Activated CD4-positive, alpha-beta T cell treated with anti-CD3 and anti-CD28 coated beads, Interleukin-2, amount 50 U/mL, for 16 hours (primary cell): ENCODE measurements around the gene ZC3H14.
"Not testable (repeated sequence)": the region's sequence is repeated elsewhere in the genome, so short reads cannot be mapped to it uniquely, and the experiment has no call there.

Experiments used
- DNase-seq: peaks from one replicate; pipeline ENCODE4 v3.0.0-alpha.2; 2020

Gene ZC3H14, protein sequence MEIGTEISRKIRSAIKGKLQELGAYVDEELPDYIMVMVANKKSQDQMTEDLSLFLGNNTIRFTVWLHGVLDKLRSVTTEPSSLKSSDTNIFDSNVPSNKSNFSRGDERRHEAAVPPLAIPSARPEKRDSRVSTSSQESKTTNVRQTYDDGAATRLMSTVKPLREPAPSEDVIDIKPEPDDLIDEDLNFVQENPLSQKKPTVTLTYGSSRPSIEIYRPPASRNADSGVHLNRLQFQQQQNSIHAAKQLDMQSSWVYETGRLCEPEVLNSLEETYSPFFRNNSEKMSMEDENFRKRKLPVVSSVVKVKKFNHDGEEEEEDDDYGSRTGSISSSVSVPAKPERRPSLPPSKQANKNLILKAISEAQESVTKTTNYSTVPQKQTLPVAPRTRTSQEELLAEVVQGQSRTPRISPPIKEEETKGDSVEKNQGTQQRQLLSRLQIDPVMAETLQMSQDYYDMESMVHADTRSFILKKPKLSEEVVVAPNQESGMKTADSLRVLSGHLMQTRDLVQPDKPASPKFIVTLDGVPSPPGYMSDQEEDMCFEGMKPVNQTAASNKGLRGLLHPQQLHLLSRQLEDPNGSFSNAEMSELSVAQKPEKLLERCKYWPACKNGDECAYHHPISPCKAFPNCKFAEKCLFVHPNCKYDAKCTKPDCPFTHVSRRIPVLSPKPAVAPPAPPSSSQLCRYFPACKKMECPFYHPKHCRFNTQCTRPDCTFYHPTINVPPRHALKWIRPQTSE

DNA sequence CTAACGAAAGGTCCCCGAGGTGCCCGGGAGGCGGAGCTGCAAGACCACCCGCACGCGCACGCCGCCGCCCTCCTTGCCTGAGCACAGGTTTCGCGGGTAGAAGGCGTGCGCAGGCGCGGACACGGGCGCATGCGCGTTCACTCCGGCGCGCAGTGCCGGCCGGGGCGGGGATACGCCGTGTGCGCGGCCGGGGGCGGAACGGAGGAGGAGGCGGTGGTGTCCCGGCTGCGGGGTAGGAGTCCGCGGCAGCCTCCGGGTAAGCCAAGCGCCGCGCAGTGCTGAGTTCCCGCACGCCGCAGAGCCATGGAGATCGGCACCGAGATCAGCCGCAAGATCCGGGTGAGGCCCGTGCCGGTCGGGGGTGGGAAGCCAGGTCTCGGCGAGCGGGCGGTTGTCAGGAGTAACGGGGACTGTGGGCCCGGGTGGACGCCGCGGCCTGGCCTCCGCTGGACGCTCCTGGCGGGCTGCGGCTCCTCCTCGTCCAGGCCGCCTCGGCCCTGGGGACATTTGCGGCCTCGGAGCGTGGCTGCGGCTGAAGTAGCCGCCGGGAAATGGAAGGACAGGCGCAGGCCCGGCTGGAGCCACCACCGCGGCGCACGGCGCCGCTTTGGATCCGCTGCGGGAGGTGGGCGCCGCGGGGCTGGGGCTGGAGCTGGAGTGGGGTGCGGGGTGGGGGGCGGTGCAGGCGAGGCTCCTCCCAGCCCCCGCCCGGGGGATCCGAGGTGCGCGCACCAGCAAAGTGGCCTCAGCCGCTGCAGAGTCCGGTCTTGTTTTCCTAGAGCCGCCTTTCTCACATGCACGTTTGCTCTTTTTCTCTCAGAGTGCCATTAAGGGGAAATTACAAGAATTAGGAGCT is at the start of gene ZC3H14:
ZC3H14 (plus strand) TSS at position 207 of the 856 bp plus-strand sequence; CDS start at position 304, 97 bp downstream.
- DNase-seq, result peak; percentile 90

DNA sequence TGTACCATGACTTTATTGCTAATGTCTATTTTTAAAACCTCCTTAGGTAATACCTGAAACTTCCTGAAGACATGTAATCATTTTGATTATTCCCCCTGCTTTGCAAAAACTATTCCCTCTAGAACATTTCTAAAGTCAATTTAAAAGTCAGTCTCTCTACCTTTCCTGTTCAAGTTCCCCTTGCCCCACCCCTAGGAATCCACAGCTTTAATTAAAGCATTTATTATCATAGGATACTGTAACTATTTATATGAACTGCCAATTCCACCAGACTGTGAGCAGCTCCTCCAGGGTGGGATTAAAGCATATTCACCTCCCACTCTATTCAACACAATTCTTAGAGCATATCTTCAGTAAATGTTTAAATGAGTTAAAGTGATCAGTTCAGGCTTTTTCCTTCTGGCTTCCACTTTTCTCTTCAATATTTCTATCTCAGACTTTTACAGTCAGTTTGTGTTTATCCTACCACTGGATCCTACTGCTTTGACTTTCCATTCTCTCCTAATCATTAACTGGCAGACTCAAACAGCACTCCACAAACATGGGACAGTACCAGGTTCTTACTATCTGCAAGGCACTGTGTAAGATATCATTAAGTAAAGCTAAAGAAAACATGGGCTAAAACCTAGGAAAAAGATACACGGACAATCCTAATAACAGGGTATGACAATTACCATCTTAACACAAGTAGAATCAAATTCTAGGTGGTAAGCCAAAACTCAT is 47.2 kb upstream of the ZC3H14 start:
- DNase-seq, result no peak

DNA sequence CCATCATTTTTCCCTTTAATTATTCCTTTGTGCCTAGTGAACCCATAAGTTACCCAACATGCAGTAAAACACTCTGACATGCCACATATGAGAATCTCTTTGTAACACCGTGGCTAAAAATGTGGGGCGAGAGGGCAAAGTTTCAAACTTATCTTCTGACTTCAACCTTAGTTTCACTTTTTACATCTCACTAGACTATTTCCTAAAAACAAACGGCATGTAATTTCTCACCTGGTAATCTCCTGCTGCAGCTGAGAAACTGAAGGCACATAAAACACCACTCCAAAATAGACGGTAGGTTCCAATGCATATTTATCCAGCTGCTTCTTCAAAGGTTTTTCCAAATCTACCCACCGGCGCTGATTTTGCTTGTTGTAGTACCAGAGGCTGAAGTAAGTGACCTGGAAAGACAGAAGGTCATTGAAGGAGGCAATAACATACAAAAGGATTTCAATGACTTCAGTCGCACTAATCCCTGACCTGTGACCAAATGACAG is 45.9 kb upstream of the ZC3H14 start:
- no peak for DNase-seq

DNA sequence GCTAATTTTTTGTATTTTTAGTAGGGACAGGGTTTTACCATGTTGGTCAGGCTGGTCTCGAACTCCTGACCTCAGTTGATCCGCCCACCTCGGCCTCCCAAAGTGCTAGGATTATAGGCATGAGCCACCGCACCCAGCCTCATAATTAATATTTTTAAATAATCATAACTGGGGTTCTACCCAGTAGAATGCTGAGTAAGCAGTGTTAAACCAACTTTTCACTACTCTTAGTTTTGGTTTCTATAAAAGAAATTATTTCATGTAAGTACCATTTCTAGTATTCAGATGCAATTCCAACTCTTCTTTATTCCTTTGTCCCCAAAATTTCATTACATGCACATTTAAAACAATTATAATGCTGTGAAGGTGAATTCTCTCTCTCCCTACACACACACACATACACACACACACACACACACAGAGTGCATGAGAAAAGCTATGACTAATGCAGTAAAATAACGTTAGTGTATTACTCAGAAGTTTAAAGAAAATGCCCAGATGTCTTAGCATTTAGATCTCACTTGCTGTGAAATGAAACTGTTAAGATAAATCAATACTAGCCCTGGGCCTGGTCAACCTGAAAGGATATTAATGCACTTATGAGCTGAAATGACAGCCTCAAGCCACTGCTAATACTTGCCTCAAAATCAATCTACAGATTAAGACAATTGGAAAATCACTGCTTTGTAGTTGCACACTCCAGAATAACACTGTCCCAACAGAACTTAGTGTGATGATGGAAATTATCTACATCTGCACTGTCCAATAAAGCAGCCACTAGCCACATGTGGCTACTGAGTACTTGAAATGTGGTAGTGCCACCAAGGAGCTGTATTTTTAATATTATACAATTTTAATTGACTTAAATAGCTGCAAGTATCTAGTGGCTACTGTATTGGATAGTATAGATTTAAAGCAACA is 44.0 kb upstream of the ZC3H14 start:
- DNase-seq, result no peak

DNA sequence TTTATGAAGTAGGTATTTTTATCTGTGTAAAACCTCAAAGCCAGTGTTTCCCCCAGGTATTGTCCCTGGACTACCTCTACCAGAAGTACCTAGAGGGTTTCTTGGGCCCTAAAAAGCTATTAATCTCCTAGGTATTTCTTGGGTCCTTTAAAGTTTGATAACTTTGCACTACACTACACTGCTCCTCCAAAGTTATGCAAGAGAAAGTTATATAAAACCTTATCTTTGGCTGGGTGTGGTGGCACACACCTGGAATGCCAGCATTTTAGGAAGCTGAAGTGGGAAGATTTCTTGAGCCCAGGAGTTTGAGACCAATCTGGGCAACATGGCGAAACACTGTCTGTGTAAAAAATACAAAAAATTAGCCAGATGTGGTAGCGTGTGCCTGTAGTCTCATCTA is 42.9 kb upstream of the ZC3H14 start:
- no peak for DNase-seq

DNA sequence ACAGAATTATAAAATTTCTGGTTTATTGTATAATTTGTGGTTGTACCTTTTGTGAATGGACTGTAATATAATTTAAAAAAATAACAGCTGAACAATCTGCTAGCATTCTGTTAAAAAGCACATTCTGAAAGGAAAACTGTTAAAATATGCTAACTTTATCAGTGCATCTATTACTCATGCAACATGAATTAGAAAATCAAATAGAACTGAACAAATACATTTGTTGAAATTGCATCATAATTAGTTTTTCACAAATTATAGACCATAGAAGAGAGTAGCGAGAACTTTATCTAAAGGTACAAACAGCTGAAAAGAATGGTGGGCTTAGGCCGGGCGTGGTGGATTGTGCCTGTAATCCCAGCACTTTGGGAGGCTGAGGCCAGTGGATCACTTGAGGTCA is 41.0 kb upstream of the ZC3H14 start:
- DNase-seq, result no peak

DNA sequence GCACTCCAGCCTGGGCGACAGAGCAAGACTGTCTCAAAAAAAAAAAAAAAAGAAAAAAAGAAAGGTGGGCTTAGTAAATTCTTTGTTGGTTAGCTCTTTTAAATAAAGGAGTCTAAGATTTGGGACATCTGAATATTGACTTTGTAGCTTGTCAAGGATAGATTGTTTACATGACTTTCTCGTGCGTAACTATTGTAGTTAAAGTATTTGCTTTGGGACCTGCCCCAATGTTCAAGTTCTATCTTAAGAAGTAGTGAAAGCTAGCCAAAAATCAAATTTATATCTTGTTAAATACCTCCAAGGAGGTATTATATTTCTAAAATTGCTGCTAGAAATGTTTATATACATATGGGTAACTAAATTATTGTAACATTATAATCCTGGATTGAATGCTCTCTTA is 40.4 kb upstream of the ZC3H14 start:
- no peak for DNase-seq

DNA sequence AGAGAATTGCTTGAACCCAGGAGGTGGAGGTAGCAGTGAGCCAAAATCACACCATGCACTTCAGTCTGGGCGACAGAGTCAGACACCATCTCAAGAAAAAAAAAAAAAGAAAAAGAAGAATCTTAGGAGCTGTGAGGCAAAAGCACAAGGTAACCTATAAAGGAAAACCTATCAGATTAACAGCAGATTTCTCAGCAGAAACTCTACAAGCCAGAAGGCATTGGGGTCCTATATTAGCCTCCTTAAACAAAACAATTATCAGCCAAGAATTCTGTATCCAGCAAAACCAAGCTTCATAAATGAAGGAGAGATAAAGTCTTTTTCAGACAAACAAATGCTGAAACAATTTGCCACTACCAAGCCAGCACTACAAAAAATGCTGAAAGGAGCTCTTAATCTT is 32.9 kb upstream of the ZC3H14 start:
- DNase-seq, result not testable (repeated sequence)

DNA sequence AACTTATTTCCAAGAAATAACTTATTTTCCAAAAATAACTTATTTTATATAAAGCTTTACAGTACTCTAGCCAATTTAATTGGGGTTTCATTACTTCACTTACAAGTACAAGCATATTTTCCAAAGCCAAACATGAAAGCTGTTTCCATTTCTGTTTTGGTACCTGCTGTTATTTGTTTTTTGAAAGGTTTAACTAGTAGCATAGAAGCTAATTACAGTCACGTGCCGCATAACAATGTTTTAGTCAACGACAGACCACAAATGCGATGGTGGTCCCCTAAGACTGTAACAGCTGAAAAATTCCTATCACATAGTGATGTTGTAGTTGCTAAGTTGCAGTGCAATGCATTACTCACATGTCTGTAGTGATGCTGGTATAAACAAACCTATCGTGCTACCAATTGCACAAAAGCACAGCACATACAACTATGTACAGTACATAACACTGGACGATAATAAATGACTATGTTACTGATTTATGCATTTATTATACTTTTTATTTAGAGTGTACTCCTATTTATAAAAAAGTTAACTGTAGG is 29.7 kb upstream of the ZC3H14 start:
- DNase-seq, result no peak

DNA sequence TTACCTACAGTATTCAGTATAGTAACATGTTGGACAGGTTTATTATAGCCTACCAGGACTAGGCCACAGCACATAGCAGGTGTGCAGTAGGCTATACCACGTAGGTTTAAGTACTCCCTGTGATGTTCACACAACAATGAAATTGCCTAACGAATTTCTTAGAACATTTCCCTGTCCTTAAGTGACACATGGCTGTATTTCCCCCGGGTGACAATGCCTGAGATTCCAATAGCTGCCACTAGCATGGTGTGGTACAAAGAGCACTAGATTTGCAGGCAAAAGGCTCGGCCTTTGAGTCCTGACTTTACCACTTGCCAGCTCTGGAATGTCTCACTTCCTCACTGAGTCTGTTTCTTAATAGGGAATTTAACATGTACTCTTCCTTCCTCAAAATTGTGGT is 27.7 kb upstream of the ZC3H14 start:
- no peak for DNase-seq

DNA sequence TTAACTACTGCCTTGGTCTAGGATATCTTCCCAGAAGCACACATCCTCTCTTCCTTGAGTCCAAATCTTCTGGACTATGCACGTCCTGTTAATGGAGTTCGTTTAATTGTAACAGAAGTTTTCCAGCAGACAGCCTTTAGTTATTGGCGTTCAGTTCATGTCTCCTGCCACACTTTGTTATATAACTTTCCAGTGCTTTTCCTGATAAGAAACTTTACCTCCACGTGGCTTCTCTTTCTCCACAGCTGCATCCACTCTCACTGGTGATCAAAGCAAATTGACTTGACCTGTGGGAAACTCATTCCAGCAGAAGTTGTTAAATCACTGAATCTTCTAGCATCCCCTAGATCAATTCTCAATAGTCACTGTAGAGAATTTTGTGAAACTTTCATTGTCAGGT is 27.0 kb upstream of the ZC3H14 start:
- DNase-seq, result no peak

DNA sequence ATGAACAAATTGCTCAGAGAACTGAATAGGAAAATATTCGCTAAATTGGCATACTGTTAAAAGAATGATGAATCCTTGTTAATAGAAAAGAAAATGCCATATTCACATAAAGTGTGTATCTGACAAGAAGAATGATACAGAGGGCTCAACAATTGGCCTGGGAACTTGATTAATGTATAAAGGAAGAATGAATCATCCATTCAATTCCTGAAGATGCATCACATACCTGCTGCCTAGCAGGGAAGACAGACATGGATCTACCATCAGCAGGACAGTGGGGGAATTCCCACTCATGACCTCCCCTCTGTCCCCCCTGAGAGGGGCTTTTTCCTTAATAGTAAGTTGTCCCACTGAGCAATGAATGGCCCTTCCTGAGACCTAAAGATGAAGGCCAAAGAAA is 21.5 kb upstream of the ZC3H14 start:
- DNase-seq, result no peak

DNA sequence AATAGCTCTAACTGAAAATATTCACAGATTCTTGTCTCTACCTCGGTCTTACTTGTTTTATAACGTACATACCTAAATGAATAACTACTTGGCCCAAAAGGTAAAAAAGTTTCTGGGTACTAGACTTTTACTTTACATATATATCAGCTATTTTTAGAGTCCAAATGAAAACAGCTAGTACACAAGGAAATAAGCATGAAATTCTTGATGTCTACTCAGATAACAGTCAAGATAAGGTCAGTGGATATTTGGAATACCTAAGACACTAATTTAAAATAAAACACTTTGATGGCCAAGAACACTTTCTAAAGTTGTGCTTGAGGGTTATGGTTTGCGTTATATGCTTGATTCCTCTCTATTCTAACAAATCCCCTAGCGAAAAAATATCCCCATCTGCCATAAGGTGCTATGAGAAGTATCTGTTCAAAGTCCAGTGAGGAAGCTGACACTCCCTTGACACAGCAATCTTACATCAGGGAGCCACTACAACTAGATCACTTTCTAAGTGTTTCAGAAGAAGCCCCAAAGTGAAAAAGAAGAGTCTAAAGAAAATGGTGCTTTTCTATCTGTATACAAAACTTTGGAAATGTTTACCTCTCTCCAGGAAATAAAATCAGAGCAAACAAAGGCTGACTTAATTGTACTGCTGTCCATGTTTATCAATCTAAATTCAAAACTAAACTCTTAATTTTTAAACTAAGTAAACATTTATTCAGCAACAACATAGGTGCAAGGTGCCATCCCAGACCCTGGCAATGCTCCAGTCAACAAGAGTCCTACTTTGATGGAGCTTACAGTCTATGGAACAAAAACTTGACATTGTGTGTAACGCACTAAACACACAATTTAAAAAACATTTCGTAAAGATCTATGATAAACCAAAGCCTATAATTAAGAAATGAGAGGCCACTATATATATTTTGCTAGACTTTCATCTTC is 19.7 kb upstream of the ZC3H14 start:
- DNase-seq, result no peak

DNA sequence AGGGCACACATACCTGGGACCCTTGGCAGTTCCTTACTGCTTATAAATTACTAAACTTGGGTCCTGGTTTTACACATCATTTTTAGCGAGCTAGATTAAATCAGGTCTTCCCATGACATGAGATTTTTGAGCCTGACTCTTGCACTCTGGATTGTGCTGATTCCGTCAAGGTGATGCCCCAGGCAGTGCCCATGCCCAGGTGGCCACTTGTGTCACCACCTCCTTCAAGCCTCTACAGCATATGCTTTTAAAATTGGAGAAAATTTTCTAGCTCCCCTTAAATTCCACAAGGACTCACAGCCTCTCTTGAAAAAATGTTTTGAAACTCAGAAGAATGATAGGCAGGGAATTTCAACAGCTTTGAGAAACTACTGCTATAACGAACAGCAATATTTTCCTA is 17.6 kb upstream of the ZC3H14 start:
- DNase-seq, result no peak

DNA sequence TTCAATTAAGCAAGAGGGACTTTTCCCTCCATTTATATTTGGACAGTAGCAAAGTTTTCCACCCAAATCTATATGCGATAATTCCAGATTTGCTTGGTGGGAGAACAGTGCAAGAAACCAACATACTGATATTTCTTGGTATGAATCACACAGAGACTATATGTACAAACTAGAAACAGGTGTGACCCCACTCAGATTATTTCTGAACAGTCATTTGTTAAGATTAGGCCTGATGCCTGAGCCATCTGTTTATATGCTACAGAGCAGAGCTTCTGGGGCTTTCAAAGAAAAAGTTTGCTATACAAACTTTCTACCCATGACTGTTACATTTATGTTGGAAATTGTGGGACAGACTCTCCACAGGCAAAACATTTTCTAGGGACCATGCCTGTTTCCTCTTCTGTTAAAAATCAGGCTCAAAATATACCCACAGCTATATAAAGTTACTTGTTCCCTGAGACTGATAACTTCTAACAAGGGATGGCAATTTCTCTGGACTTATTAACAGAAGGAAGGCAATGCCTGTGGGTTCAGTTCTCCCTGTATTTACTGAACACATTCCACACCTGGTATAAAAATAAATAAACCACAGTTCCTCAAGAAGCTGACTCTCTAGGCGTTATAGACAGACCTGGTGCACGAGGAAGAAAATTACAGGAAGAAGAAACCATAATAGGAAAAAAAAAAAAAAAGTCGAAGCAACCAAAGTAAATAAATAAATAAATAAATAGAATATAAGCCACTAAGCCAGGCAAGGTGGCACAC is 16.0 kb upstream of the ZC3H14 start:
- DNase-seq, result no peak

DNA sequence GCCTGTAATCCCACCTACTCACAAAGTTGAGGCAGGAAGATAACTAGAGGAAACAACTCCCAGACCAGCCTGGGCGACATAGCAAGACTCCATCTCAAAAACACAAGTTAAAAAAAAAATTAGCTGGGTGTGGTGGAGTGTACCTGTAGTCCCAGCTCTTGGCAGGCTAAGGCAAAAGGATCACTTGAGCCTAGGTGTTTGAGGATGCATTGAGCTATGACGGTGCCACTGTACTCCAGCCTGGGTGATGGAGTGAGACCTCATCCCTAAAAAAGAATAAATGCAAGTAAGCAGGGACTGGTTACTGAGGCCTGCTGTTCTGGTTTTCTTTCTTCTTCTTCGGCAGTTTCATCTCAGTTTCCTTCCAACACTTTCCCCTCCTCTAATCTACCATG is 15.5 kb upstream of the ZC3H14 start:
- no peak for DNase-seq

DNA sequence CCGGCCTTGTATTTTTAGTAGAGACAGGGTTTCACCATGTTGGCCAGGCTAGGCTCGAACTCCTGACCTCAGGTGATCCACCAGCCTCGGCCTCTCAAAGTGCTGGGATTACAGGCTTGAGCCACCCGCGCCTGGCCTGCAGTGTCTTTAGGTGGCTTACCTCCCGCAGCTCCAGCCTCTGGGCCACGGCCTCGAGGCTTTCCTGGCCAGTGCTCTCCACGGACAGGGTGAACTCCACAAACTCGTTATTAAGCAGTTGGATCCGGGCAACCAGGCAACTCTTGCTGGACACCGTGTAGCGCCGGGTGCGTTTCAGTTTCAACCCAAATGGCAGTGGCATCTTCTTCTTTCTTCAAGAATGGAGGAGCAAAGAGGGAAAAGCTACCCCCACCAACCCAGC is 12.8 kb upstream of the ZC3H14 start:
- DNase-seq, result no peak

DNA sequence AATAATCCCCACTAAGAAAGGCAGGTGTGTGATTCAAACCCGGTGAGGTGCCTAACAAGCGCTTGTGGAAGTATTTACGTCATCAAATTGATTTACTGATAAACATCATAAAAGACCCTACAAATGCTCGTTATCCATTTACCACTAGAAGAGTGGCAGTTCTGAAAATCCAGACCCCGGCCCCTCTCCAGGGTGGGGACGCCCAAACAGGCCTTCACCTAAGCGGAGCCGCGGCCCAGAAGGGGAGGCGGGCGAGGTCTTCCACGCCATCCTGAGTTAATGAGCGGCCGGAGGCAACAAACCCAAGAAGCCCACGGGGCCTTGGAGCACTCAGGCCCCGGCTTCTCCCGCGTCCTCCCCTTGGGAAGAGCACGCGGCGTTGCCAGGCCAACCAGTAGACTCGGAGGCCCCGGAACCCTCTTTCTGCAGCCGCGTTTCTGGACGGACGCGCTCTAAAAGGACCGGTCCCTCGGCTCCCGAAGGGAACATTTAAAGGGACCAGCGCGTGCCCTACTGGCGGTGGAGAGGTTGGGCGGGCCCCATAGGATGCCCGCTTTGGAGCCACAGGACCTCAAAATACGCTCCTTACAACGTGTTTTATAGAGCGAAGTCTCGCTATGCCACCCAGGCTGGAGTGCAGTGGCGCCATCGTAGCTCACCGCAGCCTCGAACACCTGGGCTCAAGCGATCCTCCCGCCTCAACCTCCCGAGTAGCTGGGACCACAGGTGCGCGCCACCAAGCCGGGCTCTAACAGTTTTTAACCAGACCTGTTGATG is 11.6 kb upstream of the ZC3H14 start:
- DNase-seq, result peak; percentile 63
